Body of pancreas (tissue), 4 donors: ENCODE results near the gene GPA33. TPM values are rescaled to one million over a fixed set of nuclear protein-coding genes. Genes with fewer than 3 reads are reported as not detected.

Source experiments
- ATAC-seq: fragments of 150-250 bp; one replicate; pipeline ENCODE4 v1.9.1; 2016
- DNase-seq, 4 donors: peaks; one replicate each; pipeline ENCODE4 v3.0.0-alpha.2; 2019
- H3K27ac ChIP-seq, 4 donors: fragments of 200-600 bp; sonication (generic); 1 replicate in 3 of 4; 2 replicates in 1 of 4; pipeline versions ENCODE4 v1.5.1 to v1.6.1; 2016 to 2019; ENCODE audit warnings: mild to moderate bottlenecking in 1 of 4, mixed read lengths in 1 of 4, moderate library complexity in 1 of 4
- H3K27me3 ChIP-seq, 2 donors: fragments of 200-600 bp; sonication (generic); one replicate each; pipeline ENCODE4 v1.6.0; 2016; ENCODE audit warnings: mild to moderate bottlenecking in 1 of 2
- H3K36me3 ChIP-seq, 2 donors: fragments of 200-600 bp; sonication (generic); replicated peaks in 1 of 2; 2 replicates each; pipeline ENCODE4 v1.5.1; 2016; ENCODE audit warnings: low read depth in 2 of 2; ENCODE audit not compliant: insufficient read depth in 1 of 2
- H3K4me1 ChIP-seq: fragments of 200-600 bp; sonication (generic); one replicate; pipeline ENCODE4 v1.6.0; 2016
- H3K4me3 ChIP-seq, 2 donors: fragments of 200-600 bp; sonication (generic); 1 replicate in 1 of 2; 2 replicates in 1 of 2; pipeline ENCODE4 v1.5.1; 2016 to 2019
- H3K9me3 ChIP-seq, 3 donors: fragments of 200-600 bp; sonication (generic); 1 replicate in 2 of 3; 2 replicates in 1 of 3; pipeline ENCODE4 v1.5.1; 2016
- CTCF ChIP-seq, 7 experiments: fragments of 450-650 bp in 4 of 7; fragments of 200-600 bp in 3 of 7; sonication (generic) in 3 of 7; IDR thresholded peaks; one replicate each; pipeline ENCODE4 v1.5.1; 2016 to 2019; ENCODE audit warnings: antibody characterized with exemption in 7 of 7
- POLR2A ChIP-seq, 3 donors: fragments of 450-650 bp; IDR thresholded peaks; one replicate each; pipeline ENCODE4 v1.6.1; 2016; ENCODE audit warnings: antibody characterized with exemption in 3 of 3, mild to moderate bottlenecking in 2 of 3
- WGBS, 2 donors: methylation state at CpG; one replicate each; pipeline ENCODE4 v1.1.5; 2017; 5-methylcytosine and 5-hydroxymethylcytosine counted together
- intact Hi-C: fragments of 100-400 bp; cut with DNase I; formaldehyde crosslinking; loops from one replicate; pipeline ENCODE4 v1.15.1; 2023
- total RNA-seq, 2 donors: library from RNA; depleted of rRNA; stranded (reverse); fragments of >200 nt; gene quantifications; one replicate each; pipeline ENCODE4 v1.1.0, GENCODE V29; 2016

Gene GPA33
- total RNA-seq, 2 donors from 2014 or later: 1.6 TPM; not detected in 1

GRCh38 chr1:167067904-167068303, 22.3 kb downstream of the GPA33 start:
- ATAC-seq: no peak
- 42 to 51% methylated on average over 3 of the region's 3 CpGs for WGBS, 2 donors
- TF ChIP-seq POLR2A (IDR thresholded peaks at IDR 0.05) (no peak), CTCF (IDR thresholded peaks at IDR 0.05) (no peak)

GRCh38 chr1:167066333-167067122, 23.6 kb downstream of the GPA33 start:
- peak; percentile 83 for ATAC-seq

More at GRCh38 chr1:167067904-167068303, 22.3 kb downstream of the GPA33 start:
- intact Hi-C loops: loop anchor here (5.0 to 10.0 kb wide), 2 partner anchors 374 to 617 kb away; no protein-coding TSS in a partner anchor
- no peaks in the 10 kb centered on the region for H3K27me3 ChIP-seq
- H3K4me1 ChIP-seq: peaks cover 5% of the 10 kb centered on the region
- no peak overlapping the region for H3K4me3 ChIP-seq
- H3K27ac ChIP-seq: no peak overlapping the region
- no peak for DNase-seq
- no peaks in the 10 kb centered on the region for H3K9me3 ChIP-seq
- H3K36me3 ChIP-seq: no peaks in the 10 kb centered on the region

GRCh38 chr1:167065471-167065870, 24.7 kb downstream of the GPA33 start:
- WGBS, 2 donors: 65 to 87% methylated on average over 8 of the region's 8 CpGs
- ATAC-seq (no peak), DNase-seq (no peak)
- Histone ChIP-seq H3K27ac (no peak overlapping the region), H3K4me3 (no peak overlapping the region), H3K4me1 (peaks cover 5% of the 10 kb centered on the region), H3K9me3 (no peaks in the 10 kb centered on the region), H3K27me3 (no peaks in the 10 kb centered on the region), H3K36me3 (no peaks in the 10 kb centered on the region)
- intact Hi-C loops: loop anchor here (5.0 to 10.0 kb wide), 2 partner anchors 377 to 619 kb away; no protein-coding TSS in a partner anchor
- TF ChIP-seq POLR2A (IDR thresholded peaks at IDR 0.05): no peak
- no peak for TF ChIP-seq CTCF (IDR thresholded peaks at IDR 0.05)

More at GRCh38 chr1:167066333-167067122, 23.6 kb downstream of the GPA33 start:
- peak; percentile 88 to 95 (median 90) for TF ChIP-seq CTCF (IDR thresholded peaks at IDR 0.05)
- no peak for TF ChIP-seq POLR2A (IDR thresholded peaks at IDR 0.05)
- Histone ChIP-seq H3K27ac (no peak overlapping the region), H3K27me3 (no peaks in the 10 kb centered on the region), H3K4me1 (peaks cover 5% of the 10 kb centered on the region), H3K4me3 (no peak overlapping the region), H3K36me3 (no peaks in the 10 kb centered on the region), H3K9me3 (no peaks in the 10 kb centered on the region)
- 3 to 7% methylated on average over 23 to 31 of the region's 31 CpGs for WGBS, 2 donors
- peak; percentile 75 to 82 (median 78) for DNase-seq
- intact Hi-C loops: loop anchor here (5.0 to 10.0 kb wide), 2 partner anchors 376 to 618 kb away; no protein-coding TSS in a partner anchor

GRCh38 chr1:167064621-167065020, 25.6 kb downstream of the GPA33 start:
- Histone ChIP-seq H3K4me3 (no peak overlapping the region), H3K27ac (no peak overlapping the region), H3K27me3 (no peaks in the 10 kb centered on the region), H3K36me3 (no peaks in the 10 kb centered on the region), H3K9me3 (no peaks in the 10 kb centered on the region), H3K4me1 (peaks cover 5% of the 10 kb centered on the region)
- WGBS, 2 donors: 62 to 69% methylated on average over 9 of the region's 9 CpGs
- DNase-seq (no peak), ATAC-seq (no peak)
- TF ChIP-seq POLR2A (IDR thresholded peaks at IDR 0.05): no peak
- TF ChIP-seq CTCF (IDR thresholded peaks at IDR 0.05): no peak
- intact Hi-C loops: loop anchor here (5.0 to 10.0 kb wide), 2 partner anchors 378 to 620 kb away; no protein-coding TSS in a partner anchor
